CD4-positive, CD25-positive, alpha-beta regulatory T cell (primary cell): Measurements from ENCODE around the gene FUT7. TPM values are rescaled to one million over a fixed set of nuclear protein-coding genes. Genes with fewer than 3 reads are reported as not detected.

Source experiments
- ATAC-seq, 2 donors: fragments of 150-1000 bp; cut with Tn5 transposase; one replicate each; pipeline ENCODE4 v1.10.0; 2021; ENCODE audit warnings: low read depth in 2 of 2, moderate number of reproducible peaks in 2 of 2, moderate library complexity in 1 of 2
- DNase-seq, 3 donors: peaks; one replicate each; pipeline versions ENCODE4 v3.0.0 to v3.0.0-alpha.2; 2012 to 2022; ENCODE audit warnings: mixed read lengths in 1 of 3
- H3K27ac ChIP-seq: one replicate; pipeline ENCODE4 v1.7.0; 2013; ENCODE audit warnings: mild to moderate bottlenecking, low read length; ENCODE audit not compliant: insufficient read depth, poor library complexity, severe bottlenecking
- H3K27me3 ChIP-seq: one replicate; pipeline ENCODE4 v1.7.0; 2013; ENCODE audit warnings: low read length; ENCODE audit not compliant: control insufficient read depth, insufficient read depth
- H3K36me3 ChIP-seq: one replicate; pipeline ENCODE4 v1.7.0; 2013; ENCODE audit warnings: mild to moderate bottlenecking, low read length, moderate library complexity; ENCODE audit not compliant: control insufficient read depth, insufficient read depth
- H3K4me1 ChIP-seq: 2 replicates; pipeline ENCODE4 v1.7.0; 2013; ENCODE audit warnings: mild to moderate bottlenecking, low read length; ENCODE audit not compliant: insufficient read depth, control insufficient read depth, poor library complexity, severe bottlenecking
- H3K4me3 ChIP-seq: one replicate; pipeline ENCODE4 v1.7.0; 2013; ENCODE audit warnings: low read depth, mild to moderate bottlenecking, low read length, moderate library complexity
- H3K9me3 ChIP-seq, 2 experiments: 1 replicate in 1 of 2; 2 replicates in 1 of 2; pipeline ENCODE4 v1.7.0; 2013; ENCODE audit warnings: low read length in 2 of 2, mild to moderate bottlenecking in 1 of 2, moderate library complexity in 1 of 2; ENCODE audit not compliant: control insufficient read depth in 2 of 2
- H3K27ac Mint-ChIP-seq, 3 donors: one replicate each; pipeline ENCODE4 v1.8.0; 2020 to 2022; ENCODE audit warnings: mild to moderate bottlenecking in 3 of 3, mixed read lengths in 3 of 3, moderate library complexity in 2 of 3
- H3K27me3 Mint-ChIP-seq: one replicate; pipeline ENCODE4 v1.8.0; 2022; ENCODE audit warnings: mild to moderate bottlenecking, mixed read lengths
- H3K36me3 Mint-ChIP-seq: one replicate; pipeline ENCODE4 v1.8.0; 2020; ENCODE audit warnings: mixed read lengths
- H3K4me1 Mint-ChIP-seq, 4 donors: one replicate each; pipeline ENCODE4 v1.8.0; 2020 to 2022; ENCODE audit warnings: mixed read lengths in 4 of 4, mild to moderate bottlenecking in 1 of 4
- H3K4me3 Mint-ChIP-seq, 4 donors: one replicate each; pipeline ENCODE4 v1.8.0; 2020 to 2022; ENCODE audit warnings: mild to moderate bottlenecking in 4 of 4, mixed read lengths in 4 of 4, moderate library complexity in 3 of 4
- H3K9me3 Mint-ChIP-seq, 7 donors: one replicate each; pipeline ENCODE4 v1.8.0; 2020 to 2022; ENCODE audit warnings: mixed read lengths in 7 of 7, mild to moderate bottlenecking in 3 of 7, moderate library complexity in 2 of 7
- polyA plus RNA-seq, 4 donors: library from polyadenylated mRNA; unstranded; fragments of 300-500 nt; fragmentation: Illumina TruSeq; gene quantifications; one replicate each; pipeline ENCODE4 v1.2.3, GENCODE V29; 2021
- total RNA-seq: library from RNA; stranded (reverse); gene quantifications from one replicate; pipeline ENCODE4 v1.2.3, GENCODE V29; 2022

Gene FUT7
- total and polyA plus RNA-seq, 5 donors from 2014 or later, result 15.2 to 79.0 (median 37.4) TPM

- Mint-ChIP-seq H3K9me3 (peaks cover 0 to 4% (median 0%) of the 10 kb centered on the region in 7 donors), H3K36me3 (peaks cover 3% of the 10 kb centered on the region), H3K27ac (no peak overlapping the region), H3K27me3 (peaks cover 44% of the 10 kb centered on the region), H3K4me3 (no peak overlapping the region), H3K4me1 (peaks cover 0 to 22% (median 3%) of the 10 kb centered on the region in 4 donors)
- Histone ChIP-seq H3K27ac (no peak overlapping the region), H3K36me3 (no peaks in the 10 kb centered on the region), H3K4me1 (peaks cover 8% of the 10 kb centered on the region), H3K9me3 (no peaks in the 10 kb centered on the region), H3K4me3 (no peak overlapping the region), H3K27me3 (peaks cover 7% of the 10 kb centered on the region)
- ATAC-seq (no peak), DNase-seq (no peak)
Observed at GRCh38 chr9:136985853-136986252, 46.0 kb downstream of the FUT7 start.

- no peak overlapping the region for H3K4me3 Mint-ChIP-seq
- H3K9me3 Mint-ChIP-seq, result peaks cover 0 to 4% (median 0%) of the 10 kb centered on the region in 7 donors
- Histone ChIP-seq H3K36me3 (no peaks in the 10 kb centered on the region), H3K27ac (no peak overlapping the region), H3K9me3 (no peaks in the 10 kb centered on the region), H3K4me3 (no peak overlapping the region), H3K27me3 (peaks cover 7% of the 10 kb centered on the region), H3K4me1 (peaks cover 8% of the 10 kb centered on the region)
- no peak overlapping the region for H3K27ac Mint-ChIP-seq
- DNase-seq (no peak), ATAC-seq (no peak)
- peaks cover 3% of the 10 kb centered on the region for H3K36me3 Mint-ChIP-seq
- peaks cover 49% of the 10 kb centered on the region for H3K27me3 Mint-ChIP-seq
- peaks cover 0 to 18% (median 3%) of the 10 kb centered on the region in 4 donors for H3K4me1 Mint-ChIP-seq
Observed at GRCh38 chr9:136985027-136985602, 46.8 kb downstream of the FUT7 start.

- Histone ChIP-seq H3K4me1 (peaks cover 8% of the 10 kb centered on the region), H3K36me3 (no peaks in the 10 kb centered on the region), H3K27me3 (peaks cover 7% of the 10 kb centered on the region), H3K27ac (no peak overlapping the region), H3K9me3 (no peaks in the 10 kb centered on the region), H3K4me3 (no peak overlapping the region)
- Mint-ChIP-seq H3K4me1 (peaks cover 0 to 18% (median 3%) of the 10 kb centered on the region in 4 donors), H3K4me3 (no peak overlapping the region), H3K9me3 (peaks cover 0 to 2% (median 0%) of the 10 kb centered on the region in 7 donors), H3K36me3 (peaks cover 3% of the 10 kb centered on the region), H3K27ac (no peak overlapping the region), H3K27me3 (peaks cover 47% of the 10 kb centered on the region)
- DNase-seq (no peak), ATAC-seq (peak in 1 of 2 donors; percentile 5)
Observed at GRCh38 chr9:136984464-136985026, 47.3 kb downstream of the FUT7 start.

GRCh38 chr9:136983656-136984314 lies 48.1 kb downstream of the FUT7 start:
- DNase-seq (no peak), ATAC-seq (no peak)
- Histone ChIP-seq H3K27ac (no peak overlapping the region), H3K9me3 (no peaks in the 10 kb centered on the region), H3K27me3 (peaks cover 7% of the 10 kb centered on the region), H3K4me1 (peaks cover 8% of the 10 kb centered on the region), H3K4me3 (no peak overlapping the region), H3K36me3 (no peaks in the 10 kb centered on the region)
- peaks cover 0 to 18% (median 3%) of the 10 kb centered on the region in 4 donors for H3K4me1 Mint-ChIP-seq
- H3K9me3 Mint-ChIP-seq, result peaks cover 0 to 2% (median 0%) of the 10 kb centered on the region in 7 donors
- peaks cover 3% of the 10 kb centered on the region for H3K36me3 Mint-ChIP-seq
- H3K27ac Mint-ChIP-seq, result peak overlapping the region in 2 of 3 donors; percentile 12 to 42
- H3K27me3 Mint-ChIP-seq, result peaks cover 40% of the 10 kb centered on the region
- peak overlapping the region in 2 of 4 donors; percentile 19 to 40 for H3K4me3 Mint-ChIP-seq

- Histone ChIP-seq H3K36me3 (no peaks in the 10 kb centered on the region), H3K4me3 (no peak overlapping the region), H3K4me1 (peaks cover 8% of the 10 kb centered on the region), H3K27ac (no peak overlapping the region), H3K9me3 (no peaks in the 10 kb centered on the region), H3K27me3 (peaks cover 7% of the 10 kb centered on the region)
- no peak for ATAC-seq
- Mint-ChIP-seq H3K9me3 (peaks cover 0 to 2% (median 0%) of the 10 kb centered on the region in 7 donors), H3K27me3 (peaks cover 37% of the 10 kb centered on the region), H3K4me3 (no peak overlapping the region), H3K4me1 (peaks cover 0 to 18% (median 3%) of the 10 kb centered on the region in 4 donors), H3K27ac (no peak overlapping the region), H3K36me3 (peaks cover 3% of the 10 kb centered on the region)
- DNase-seq, result no peak
Observed at GRCh38 chr9:136983167-136983566, 48.7 kb downstream of the FUT7 start.

- H3K27me3 ChIP-seq, result peaks cover 7% of the 10 kb centered on the region
Observed at GRCh38 chr9:136982232-136983051, 49.4 kb downstream of the FUT7 start, which contains the start of gene LCNL1. TSS of gene LCNL1 (plus strand) at chr9:136982993. CDS start at chr9:136983587, 594 bp downstream.

GRCh38 chr9:136981588-136982231 lies 50.2 kb downstream of the FUT7 start:
- Histone ChIP-seq H3K36me3 (no peaks in the 10 kb centered on the region), H3K4me3 (no peak overlapping the region), H3K27me3 (peaks cover 7% of the 10 kb centered on the region), H3K4me1 (peaks cover 15% of the 10 kb centered on the region), H3K9me3 (no peaks in the 10 kb centered on the region), H3K27ac (no peak overlapping the region)
- Mint-ChIP-seq H3K4me3 (peak overlapping the region in 1 of 4 donors; percentile 83), H3K9me3 (no peaks in the 10 kb centered on the region), H3K27ac (no peak overlapping the region), H3K27me3 (peaks cover 31% of the 10 kb centered on the region), H3K36me3 (peaks cover 3% of the 10 kb centered on the region), H3K4me1 (peaks cover 0 to 7% (median 3%) of the 10 kb centered on the region in 4 donors)
- no peak for ATAC-seq
- no peak for DNase-seq

More at GRCh38 chr9:136982232-136983051, 49.4 kb downstream of the FUT7 start, which contains the start of gene LCNL1:
- Mint-ChIP-seq H3K27ac (peak within 1 kb of the TSS in 2 of 3 donors; percentile 12 to 42), H3K27me3 (peaks cover 37% of the 10 kb centered on the region), H3K36me3 (peaks cover 3% of the 10 kb centered on the region), H3K4me3 (peak within 1 kb of the TSS in 2 of 4 donors; percentile 19 to 40), H3K4me1 (peaks cover 0 to 13% (median 3%) of the 10 kb centered on the region in 4 donors), H3K9me3 (no peaks in the 10 kb centered on the region)
- ATAC-seq (no peak), DNase-seq (no peak)
- Histone ChIP-seq H3K4me1 (peaks cover 13% of the 10 kb centered on the region), H3K4me3 (no peak within 1 kb of the TSS), H3K27ac (no peak within 1 kb of the TSS), H3K9me3 (no peaks in the 10 kb centered on the region), H3K36me3 (no peaks in the 10 kb centered on the region)
